Ecto neural progenitor cell (in vitro differentiated cells): ENCODE measurements around the gene GALNT1.

Experiments
- DNase-seq: peaks from one replicate; pipeline ENCODE4 v3.0.0-alpha.2; 2018; ENCODE audit warnings: low spot score

Gene GALNT1

DNA sequence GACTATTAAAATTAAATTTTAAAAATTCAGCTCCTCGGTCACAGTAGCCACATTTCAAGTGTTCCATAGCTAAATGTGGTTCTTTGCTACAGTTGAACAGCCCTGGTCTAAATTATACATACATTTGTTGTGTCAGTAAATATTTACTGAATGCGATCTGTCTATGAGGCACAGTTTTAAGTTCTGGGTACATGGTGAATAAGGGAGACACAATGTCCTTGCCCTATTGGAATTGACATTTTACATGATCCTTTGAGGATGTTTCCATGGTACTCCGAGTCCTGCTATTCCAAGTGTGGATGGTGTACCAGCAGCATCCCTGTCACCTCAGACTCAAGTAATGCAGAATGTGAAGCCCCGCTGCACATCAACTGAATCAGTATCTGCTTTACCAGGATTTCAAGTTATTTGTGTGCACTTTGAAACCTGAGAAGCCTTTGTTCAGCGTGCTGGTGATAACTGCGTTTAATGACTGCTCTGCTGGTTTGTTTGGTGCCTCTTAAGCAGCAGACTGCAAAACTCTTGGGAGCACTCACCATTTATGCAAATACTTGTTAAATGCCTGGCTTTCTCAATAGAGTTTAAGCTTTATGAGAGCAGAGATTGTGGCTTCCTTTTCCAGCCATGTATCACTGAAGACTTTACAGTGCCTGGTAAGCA is 1.5 kb downstream of the GALNT1 start:
- no peak for DNase-seq

DNA sequence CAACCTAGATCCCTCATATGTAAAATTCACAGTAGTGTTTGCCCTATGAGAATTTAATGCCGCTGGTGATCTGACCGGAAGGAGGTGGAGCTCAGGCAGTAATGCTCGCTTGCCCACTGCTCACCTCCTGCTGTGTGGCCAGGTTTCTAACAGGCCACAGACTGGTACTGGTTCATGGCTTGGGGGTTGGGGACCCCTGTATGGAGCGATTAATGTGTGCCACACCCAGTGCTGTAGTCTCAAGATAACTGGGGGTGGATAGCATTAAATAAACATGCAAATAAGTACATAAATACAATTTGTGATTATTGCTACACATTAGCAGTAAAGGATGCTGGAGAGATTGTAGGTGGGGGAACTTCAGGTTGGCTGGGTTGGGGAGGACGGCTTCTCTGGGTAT is 3.2 kb downstream of the GALNT1 start:
- no peak for DNase-seq

DNA sequence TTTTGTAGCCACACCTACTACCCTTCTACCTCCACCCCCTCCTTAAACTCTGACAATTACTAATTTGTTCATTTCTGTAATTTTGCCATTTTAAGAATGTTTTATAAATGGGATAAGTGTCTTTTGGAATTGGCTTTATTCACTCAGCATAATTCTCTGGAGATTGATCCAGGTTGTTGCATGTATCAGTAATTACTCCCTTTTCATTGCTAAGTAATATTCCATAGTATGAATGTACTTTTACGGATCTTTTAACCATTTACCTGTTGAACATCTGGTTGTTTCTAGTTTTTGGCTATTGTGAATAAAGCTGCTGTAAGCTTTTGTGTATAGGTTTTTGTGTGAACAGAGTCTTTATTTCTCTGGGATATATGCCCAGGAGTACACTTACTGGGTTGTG is 4.1 kb downstream of the GALNT1 start:
- DNase-seq = no peak

DNA sequence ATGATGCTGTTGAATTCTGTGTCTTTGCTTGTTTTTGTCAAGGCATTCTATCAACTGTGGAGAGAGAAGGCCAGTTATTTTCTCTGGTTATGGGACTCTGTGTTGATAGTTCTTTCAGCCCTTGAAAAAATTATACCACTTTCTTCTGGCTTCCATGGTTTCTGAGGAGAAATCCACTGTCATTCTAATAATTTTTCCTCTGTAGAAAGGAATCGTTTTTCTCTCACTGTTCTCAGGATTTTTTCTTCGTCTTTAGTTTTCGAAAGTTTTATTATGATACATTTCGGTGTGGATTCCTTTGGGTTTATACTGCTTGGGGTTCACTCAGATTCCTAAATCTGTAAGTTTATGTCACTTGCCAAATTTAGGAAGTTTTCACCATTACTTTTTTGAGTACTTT is 6.6 kb downstream of the GALNT1 start:
- DNase-seq = no peak

DNA sequence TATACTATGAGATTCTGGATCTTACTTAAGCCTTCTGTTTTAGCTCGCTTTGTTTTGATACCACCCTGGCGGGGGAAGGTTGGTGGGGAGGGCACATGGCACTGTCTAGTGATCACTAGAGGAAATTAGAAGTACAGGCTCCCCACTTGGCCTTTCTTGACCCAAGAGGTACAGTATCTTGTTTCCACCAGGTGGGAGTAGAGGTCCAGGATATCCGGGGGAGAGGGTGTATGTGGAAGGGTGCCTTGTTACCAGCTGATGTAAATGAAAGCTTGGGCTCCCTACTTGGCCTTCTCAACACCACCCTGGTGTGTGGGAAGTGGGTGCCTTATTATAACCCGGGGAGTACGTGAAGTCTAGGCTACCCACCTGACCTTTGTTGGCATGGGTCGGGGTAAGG is 7.5 kb downstream of the GALNT1 start:
- no peak for DNase-seq

DNA sequence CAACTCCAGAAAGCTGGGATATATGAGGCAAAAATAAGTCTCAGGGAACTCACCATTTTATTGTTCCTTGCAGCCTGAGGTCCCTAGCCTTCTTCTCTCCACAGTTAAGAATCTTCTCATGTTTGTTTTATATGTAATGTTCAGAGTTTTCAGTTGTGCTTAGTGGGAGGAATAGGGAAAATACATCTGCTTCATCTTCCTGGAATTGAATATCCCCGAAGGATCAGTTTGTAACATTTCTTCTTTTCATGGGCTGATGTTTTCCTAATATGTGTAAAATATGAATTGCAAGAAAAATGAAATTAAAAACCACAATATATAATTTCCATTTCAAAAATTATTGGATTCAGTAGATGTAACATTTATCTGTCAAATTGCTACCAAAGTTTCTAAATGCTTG is 8.0 kb downstream of the GALNT1 start:
- no peak for DNase-seq

DNA sequence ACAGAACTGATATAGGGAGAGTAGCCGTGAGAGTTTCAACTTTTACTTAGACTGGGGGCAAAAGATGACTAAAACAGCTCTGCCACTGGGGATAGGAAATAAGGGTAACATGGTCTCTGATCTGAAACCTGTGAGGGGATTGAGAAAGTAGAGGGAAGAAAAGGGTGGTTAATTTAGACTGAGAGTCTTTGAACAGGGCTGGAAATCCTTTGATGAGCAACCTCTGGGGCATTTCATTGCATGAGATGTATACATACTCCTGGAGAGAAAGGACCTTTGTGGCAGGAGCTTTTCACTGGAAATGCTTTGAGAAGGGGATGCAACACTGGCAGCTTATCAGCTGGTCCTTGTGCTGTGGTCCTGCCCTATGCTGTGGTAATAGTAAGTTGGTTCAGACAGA is 9.4 kb downstream of the GALNT1 start:
- no peak for DNase-seq

DNA sequence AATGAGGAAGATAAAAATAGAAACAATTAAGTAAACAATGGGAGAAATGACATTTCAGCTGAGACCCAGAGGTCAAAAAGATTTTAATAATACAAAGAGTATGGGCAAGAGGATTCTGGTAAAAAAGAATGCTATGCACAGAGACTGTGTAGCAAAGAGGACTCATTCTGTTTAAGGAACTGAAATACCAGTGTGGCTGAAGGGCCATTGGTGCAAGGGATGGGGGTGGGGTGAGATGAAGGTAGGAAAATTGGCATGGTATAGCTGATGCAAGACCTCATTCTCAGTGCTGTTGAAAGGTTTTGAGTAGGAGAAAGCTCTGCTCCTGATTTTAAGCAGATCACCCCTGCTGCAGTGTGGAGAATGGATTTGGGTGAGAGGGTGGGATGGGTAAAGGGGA is 10.8 kb downstream of the GALNT1 start:
- DNase-seq = no peak

DNA sequence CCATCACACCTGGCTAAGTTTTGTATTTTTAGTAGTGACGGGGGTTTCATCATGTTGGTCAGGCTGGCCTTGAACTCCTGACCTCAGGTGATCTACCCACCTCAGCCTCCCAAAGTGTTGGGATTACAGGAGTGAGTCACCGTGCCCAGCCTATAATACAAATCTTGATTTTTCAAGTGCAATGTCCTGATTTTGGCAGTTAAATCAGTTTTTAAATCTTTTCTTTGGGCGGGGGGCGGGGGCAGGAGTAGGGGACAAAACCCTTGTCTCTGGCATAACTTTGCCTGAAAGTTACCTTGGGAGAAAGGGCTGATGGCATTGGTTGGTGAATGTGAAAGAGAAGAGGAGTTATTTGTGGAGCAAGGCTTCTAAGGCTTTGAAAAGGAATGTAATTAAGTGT is 12.3 kb downstream of the GALNT1 start:
- no peak for DNase-seq

DNA sequence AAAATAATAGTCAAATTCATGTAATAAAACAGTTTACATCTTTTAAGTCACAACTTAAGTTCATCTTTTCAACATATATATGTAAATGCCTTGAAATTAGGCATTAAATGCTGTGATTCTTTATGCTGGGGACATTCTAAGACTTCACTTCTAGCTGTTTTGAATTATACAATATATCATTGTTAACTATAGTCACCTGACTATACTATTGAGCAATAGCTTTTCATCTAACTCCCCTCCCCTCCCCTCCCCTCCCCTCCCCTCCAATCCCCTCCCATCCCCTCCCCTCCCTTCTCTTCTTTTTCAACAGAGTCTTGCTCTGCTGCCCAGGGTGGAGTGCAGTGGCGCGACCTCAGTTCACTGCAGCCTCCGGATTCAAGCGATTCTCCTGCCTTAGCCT is 16.2 kb downstream of the GALNT1 start:
- DNase-seq = no peak

DNA sequence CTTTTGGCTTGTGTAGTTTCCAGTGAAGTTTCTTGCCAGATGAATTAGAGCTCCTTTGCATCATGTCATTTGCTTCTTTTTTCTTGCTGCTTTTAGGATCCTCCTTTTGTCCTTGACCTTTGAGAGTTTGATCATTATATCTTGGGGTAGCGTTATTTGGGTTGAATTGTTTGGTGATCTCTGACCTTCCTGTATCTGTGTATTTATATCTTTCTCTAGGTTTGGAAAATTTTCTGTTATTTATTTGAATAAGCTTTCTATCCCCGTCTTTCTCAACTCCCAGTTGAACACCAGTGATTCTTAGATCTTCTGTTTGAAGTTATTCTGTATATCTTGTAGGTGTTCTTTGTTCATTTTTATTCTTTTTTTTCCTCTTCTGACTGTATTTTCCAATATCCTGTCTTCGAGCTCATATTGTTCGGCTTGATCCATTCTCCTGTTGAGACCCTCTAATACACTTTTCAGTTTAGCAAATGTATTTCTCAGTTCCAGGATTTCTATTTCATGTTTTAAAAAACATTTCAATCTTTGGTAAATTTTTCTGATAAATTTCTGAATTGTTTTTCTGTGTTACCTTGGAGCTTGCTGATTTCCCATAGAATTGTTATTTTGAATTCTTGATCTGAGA is 20.8 kb downstream of the GALNT1 start:
- DNase-seq = no peak

DNA sequence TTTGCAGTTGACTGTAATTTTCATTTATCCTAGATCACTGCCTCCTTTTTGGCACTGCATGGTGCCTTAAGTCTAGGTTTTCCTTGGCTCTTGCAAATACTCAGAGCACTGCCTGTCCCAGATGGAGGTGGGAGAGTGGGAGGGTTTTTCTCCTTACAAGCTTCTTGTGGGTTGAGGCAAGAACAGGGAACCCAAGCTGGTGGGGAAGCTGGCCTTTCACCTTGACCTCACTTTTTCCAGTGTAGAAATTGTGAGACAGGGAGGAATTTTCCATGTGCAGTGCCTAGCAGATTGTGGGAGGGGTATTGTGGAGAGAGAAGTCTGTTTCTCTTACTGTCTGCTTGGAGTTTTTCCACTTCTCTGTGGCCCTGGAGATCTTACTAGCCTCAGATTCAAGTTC is 21.5 kb downstream of the GALNT1 start:
- DNase-seq = no peak

DNA sequence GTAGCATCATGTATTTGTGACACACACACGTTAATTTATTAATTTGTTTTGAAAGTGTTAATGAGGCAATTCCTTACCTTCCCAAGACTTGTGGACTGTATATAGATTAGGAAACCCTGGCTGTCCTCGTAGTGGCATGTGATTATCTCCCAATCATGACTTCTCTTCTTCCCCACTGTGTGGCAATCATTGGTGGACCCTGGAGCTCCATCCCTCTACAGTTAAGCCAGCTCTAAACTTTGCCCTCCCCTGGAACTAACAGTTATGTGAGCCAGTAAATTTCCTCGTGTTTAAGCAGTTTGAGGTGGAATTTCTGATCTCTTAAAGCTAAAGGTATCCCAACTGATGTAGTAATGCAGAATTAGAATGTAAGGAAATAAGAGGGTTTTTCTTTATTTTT is 22.0 kb downstream of the GALNT1 start:
- DNase-seq = no peak

DNA sequence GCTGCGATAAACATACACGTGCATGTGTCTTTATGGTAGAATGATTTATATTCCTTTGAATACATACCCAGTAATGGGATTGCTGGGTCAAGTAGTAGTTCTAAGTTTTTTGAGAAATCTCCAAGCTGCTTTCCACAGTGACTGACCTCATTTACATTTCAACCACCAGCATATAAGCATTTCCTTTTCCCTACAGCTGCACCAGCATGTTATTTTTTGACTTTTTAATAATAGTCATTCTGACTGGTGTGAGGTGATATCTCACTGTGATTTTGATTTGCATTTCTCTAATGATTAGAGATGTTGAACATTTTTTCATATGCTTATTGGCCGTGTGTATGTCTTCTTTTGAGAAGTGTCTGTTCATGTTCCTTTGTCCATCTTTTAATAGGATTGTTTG is 22.8 kb downstream of the GALNT1 start:
- no peak for DNase-seq

DNA sequence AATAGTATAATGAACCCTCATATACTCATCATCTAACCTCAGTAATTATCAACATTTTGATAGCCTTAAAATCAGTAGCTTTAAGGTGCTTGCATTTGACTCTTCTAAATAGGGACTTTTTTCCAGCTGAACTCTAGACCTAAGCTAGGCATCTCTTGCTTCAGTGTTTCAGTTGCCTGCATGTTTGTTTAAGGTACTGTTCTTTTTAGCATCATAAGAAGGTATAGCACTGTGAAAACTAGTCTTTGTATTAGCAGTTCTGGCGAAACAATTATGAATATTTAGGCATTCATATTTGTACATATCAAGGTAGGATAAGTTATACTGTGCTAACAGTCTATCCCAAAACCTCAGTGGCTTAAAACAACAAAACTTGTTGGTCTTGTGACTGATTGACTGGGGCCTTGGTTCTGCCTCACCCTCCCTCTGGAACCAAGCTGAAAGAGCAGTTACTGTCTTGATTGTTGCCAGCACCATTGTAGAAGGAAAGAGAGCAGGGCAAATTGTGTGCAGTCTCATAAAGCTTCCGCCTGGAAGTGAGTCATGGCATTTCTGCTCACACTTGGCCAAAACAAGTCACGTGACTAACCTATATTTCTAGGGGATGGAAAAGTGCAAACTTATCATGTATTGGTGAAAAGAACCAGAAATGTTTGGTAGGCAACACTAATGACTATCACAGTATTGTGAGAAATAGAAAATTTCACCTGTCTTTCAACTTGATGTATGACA is 24.3 kb downstream of the GALNT1 start:
- DNase-seq = no peak

DNA sequence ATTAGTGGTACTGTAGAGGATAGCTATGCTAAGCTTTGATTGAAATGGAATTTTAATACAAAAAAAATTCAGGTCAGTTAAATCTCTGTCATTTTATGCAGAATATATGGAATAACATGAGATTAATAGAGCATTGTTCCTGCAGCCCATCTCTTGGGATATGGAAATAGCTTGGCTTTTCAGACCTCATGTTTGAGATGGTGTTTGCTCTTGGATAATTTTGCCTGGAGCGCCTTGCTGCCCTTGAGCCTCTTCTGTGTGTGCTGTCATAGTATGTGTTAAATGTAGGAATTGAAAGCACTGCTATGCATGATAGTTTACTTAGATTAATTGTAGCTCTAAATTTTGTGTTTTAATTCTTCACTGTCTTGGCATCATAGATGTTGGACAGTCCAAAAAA is 27.7 kb downstream of the GALNT1 start:
- no peak for DNase-seq

DNA sequence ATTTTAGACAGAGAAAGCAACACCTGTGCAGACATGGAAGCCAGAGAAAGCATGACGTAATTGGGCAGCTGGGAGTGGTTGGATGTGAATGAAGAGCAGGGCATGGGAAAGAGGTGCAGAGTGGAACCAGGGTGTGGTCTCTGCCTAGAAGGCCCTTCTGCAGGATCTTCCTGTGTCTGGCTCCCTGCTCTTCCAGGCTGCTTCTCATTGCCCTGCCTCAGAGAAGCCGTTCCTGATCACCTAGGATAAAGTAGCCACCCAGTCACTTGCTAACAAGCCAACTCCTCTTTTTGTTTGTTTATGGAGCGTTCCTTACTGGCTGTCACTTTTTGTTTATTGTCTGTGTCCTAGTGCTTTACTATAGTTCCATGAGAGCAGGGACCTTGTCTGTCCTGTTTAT is 28.5 kb downstream of the GALNT1 start:
- no peak for DNase-seq

DNA sequence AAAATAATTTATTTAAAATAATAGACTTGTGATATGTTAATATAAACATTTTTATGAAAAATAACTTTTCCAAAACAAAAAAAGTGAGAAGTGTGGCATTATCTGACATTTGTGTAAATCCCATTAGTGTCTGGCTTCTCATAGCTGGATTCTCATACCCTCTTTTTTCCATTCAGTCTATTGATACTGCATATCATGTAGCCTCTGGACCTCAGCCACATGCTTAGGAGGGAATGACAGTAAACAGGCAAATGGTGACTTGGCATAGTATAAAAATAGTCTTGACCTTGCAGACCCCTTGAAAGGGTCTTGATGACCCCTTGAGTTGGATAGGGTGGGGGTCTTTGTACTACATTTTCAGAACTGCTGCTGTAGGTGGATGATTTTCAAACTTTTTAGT is 29.2 kb downstream of the GALNT1 start:
- no peak for DNase-seq

DNA sequence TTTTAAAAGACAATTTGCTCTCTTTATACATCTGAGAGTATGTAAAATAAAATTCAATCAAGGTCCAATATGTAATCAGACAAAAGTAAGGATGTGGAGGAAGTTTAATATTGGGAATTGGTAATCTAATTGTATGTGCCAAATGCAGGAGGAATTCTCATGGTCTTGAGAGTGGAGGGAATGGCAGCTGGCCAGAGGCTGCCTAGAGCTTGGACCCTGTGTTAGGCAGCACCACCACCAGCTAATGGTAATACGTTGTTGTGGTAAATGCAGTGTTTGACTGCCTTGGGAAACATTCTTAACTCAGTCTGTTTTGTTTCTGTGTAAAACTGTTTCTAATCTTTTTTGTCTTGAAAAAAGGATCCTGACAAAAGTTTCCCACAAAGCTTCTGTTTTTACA is 30.0 kb downstream of the GALNT1 start:
- DNase-seq = no peak

DNA sequence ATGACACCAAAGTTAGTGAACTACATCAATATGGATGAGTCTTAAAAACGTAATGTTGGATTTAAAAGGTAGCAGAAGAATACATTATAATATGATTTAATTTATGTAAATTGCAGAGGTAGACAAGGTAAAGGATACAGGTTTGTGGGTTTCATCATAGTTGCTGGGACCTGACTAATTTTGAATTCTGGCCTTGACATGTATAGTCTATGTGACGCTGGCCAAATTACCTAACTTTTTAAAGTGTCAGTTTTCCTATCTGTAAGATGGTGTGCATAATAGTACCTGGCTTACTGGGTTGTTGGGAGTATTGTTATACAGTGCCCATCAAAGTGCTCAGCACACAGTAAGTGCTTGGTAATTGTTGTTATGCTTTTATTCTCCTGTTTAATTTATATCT is 34.5 kb downstream of the GALNT1 start:
- no peak for DNase-seq

DNA sequence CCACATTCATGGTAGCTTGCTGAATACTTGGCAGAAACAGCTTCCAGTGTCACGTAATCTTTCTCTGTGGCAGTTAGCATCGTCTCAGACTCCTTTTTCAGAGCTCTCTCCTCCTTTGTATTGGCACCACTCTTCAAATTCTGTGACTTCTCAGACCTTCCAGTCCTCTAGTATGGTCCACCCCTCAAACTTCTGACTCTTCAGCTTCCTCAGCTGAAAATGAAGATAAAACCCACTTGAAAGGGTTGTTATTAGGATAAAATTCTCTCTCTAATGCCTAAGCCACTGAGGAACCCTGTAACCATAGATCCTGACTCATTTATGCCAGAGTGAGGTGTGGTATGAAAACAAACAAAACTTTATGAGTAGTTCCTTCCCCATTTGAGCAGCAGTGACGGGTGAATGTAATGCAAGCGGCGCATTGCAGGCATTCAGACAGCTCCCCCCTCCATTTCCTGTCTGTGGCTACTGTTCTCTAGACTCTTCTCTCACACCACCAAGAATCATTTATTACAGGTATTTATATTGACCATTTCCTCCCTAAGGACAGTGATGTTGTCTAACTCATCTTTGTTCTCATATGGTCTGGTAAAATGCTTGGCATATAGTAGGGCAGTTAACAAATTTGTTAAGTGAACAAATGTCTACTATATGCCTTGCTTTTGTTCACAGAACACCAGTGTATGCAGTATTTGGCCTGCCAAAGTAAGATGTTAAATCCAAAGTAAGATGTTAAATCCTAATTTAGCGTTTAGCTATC is 35.3 kb downstream of the GALNT1 start:
- DNase-seq = no peak

DNA sequence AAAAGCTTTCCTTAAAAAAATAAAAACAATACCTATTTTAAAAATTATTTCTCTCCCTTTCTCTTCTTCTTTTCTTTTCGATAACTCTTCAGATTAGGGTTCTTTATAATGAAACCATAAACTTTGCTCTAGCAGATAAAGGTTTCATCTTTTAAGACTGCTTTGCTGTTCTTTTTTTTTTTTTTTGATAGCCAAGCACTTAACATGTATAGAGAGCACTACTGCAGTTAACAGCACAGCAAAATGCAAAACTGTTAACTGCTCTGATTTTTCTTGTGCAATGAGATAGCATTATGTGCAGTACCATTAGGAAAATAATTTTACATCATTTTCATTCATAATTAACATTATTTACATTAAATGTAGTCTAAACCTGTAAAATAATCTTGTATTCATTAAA is 36.3 kb downstream of the GALNT1 start:
- no peak for DNase-seq

DNA sequence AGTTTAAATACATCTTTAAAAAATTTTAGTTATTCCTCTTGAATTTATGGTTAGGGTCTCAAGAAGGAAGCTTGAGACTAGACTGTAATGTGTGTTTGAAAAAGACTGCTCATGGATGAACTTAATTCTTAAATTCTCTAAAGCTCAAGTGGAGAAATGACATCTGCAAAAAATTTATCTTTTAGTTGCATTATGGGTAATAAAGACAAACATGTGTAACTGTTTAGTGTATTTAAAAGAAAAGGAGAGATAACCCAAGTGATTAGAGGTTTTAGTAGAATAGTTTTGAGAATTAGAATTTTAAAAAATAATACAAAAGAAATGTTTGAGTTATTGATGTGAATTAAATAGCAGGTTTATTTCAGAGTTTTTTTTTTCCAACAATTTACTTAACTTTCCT is 36.7 kb downstream of the GALNT1 start:
- DNase-seq = no peak
